Measurements from ENCODE around the gene RTP2. TPM values are rescaled to one million over a fixed set of nuclear protein-coding genes. Genes with fewer than 3 reads are reported as not detected.

RTP2 gene
- total and polyA plus RNA-seq, 9 of the 15 experiments (the other 6 are each of a cell fraction or from before 2014, with no cell fraction given) = not detected

DNA sequence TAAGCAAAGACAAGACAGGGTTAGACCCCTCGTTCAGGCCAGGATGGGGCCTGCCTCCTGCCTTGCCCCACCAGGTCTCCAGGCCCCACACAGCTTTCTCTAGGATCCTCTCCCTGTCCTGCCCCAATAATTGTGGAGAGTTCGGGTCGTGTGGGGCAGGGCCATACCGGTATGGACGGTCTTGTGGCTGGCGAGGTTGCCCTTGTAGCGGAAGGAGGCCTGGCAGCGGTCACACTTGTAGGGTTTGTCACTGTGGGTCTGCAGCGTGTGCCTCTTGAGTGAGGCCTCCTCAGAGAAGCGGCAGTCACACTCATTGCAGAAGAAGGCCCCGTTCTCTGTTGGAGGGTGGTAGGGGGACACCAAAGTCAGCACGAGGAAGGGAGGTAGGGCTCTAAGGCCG is 24.2 kb upstream of the RTP2 start (continued):
- TF ChIP-seq KAT7 (CRISPR knock-in tag; IDR thresholded peaks at IDR 0.05; ENCODE audit: borderline replicate concordance) (no peak), CC2D1A (IDR thresholded peaks at IDR 0.05) (no peak), HINFP (tag; conservative IDR thresholded peaks at IDR 0.05; ENCODE audit: low read depth) (no peak)

DNA sequence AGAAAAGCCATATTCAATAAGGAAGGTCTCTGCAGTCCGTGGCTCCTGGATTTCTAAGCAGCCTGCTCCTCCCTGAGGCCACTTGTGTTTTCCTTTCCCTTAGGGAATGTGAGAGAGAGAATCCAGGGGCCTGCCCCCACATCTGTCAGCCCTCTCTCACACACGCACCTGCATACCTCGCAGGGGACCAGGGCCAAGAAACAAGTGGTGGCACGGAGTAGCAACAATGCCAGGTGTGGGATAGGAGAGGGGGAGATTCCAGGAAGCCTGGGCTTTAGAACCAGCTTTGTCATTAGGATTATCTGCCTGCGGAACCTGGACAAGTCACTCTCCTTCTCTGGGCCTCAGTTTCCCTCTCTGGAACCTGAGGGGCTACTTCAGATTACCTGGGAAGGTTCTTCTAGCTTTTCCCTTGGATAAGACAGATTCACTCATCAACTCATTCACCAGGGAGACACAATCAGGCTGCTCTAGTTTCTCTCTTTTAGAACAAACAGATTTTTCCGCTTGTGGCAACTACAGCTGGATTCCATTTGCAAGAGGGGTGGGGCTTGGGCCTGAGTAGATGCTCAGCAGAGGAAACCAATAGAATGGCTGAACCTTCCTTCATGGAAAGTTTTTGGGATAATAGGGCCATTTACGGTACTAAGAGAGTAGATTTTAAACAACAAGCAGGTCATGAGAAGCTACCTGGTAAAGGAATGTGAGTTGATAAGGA is 23.5 kb upstream of the RTP2 start:
- CTCF ChIA-PET (ENCODE audit: low intra/inter-chr PET ratio) = no interaction called here
- H3K36me3 ChIP-seq (ENCODE audit: control insufficient read depth, insufficient read depth, low read length) = no peaks in the 10 kb centered on the region

More for the DNA sequence above, 23.5 kb upstream of the RTP2 start:
- Histone ChIP-seq H3K4me1 (replicated peaks in 1 of 2; ENCODE audit: control insufficient read depth in 2 of 2, insufficient read depth in 2 of 2, low read length in 2 of 2) (no peaks in the 10 kb centered on the region), H3K27ac (ENCODE audit: extremely low read depth, low read depth, low read length) (no peak overlapping the region), H4K20me1 (replicated peaks; ENCODE audit: control insufficient read depth, insufficient read depth, low read length) (no peaks in the 10 kb centered on the region), H3K27me3 (ENCODE audit: control insufficient read depth in 2 of 2, insufficient read depth in 2 of 2, low read length in 2 of 2) (no peaks in the 10 kb centered on the region; a peak in 1 of 5 replicates), H3K4me3 (no peak overlapping the region), H3K9ac (ENCODE audit: insufficient read depth in 1 of 2, low read depth in 2 of 2, low read length in 2 of 2) (no peak overlapping the region), H3K9me1 (ENCODE audit: control insufficient read depth, insufficient read depth, low read length) (no peaks in the 10 kb centered on the region), H3K4me2 (ENCODE audit: insufficient read depth, low read length) (no peak overlapping the region), H3K79me2 (ENCODE audit: control insufficient read depth, insufficient read depth, low read length) (no peaks in the 10 kb centered on the region), H3K9me3 (replicated peaks; ENCODE audit: control insufficient read depth, insufficient read depth, low read depth, low read length) (no peaks in the 10 kb centered on the region; the same call in 1 of the 2 replicates), H2AFZ (ENCODE audit: low read depth, low read length) (no peak overlapping the region)
- DNase-seq (ENCODE audit: extremely low read depth in 1 of 4, low spot score in 3 of 4) (no peak), FAIRE-seq (no peak), ATAC-seq (no peak)
- intact Hi-C loops (cut with micrococcal nuclease) = no loop called here
- in situ Hi-C loops (cut with MboI) = loop anchor here (25.0 kb wide), 1 partner anchor 1411 kb away; no protein-coding TSS in a partner anchor
- no peak for TF ChIP-seq NFXL1 (CRISPR knock-in tag; IDR thresholded peaks at IDR 0.05)
- TF ChIP-seq LEF1 (IDR thresholded peaks at IDR 0.05) = no peak
- TF ChIP-seq, protein P1, sequence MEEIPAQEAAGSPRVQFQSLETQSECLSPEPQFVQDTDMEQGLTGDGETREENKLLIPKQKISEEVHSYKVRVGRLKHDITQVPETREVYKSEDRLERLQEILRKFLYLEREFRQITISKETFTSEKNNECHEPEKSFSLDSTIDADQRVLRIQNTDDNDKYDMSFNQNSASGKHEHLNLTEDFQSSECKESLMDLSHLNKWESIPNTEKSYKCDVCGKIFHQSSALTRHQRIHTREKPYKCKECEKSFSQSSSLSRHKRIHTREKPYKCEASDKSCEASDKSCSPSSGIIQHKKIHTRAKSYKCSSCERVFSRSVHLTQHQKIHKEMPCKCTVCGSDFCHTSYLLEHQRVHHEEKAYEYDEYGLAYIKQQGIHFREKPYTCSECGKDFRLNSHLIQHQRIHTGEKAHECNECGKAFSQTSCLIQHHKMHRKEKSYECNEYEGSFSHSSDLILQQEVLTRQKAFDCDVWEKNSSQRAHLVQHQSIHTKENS (CRISPR knock-in tag; IDR thresholded peaks at IDR 0.05) = no peak
- TF ChIP-seq NELFE (IDR thresholded peaks at IDR 0.05; ENCODE audit: insufficient read depth, insufficient read length) = no peak
- POLR2A ChIA-PET = interaction anchor here (0.6 kb wide), 1 partner anchor 13 kb away, joined by 3 read pairs; no protein-coding TSS in a partner anchor
- WGBS (ENCODE audit: insufficient coverage, low coverage, missing lambda C conversion rate) = 30% methylated on average over 6 of the region's 7 CpGs
- no TSS peak for BruUV-seq (replicated peaks)

Data from K562 (cell line).